ENCODE data around the gene GCK.

The GCK gene

DNA sequence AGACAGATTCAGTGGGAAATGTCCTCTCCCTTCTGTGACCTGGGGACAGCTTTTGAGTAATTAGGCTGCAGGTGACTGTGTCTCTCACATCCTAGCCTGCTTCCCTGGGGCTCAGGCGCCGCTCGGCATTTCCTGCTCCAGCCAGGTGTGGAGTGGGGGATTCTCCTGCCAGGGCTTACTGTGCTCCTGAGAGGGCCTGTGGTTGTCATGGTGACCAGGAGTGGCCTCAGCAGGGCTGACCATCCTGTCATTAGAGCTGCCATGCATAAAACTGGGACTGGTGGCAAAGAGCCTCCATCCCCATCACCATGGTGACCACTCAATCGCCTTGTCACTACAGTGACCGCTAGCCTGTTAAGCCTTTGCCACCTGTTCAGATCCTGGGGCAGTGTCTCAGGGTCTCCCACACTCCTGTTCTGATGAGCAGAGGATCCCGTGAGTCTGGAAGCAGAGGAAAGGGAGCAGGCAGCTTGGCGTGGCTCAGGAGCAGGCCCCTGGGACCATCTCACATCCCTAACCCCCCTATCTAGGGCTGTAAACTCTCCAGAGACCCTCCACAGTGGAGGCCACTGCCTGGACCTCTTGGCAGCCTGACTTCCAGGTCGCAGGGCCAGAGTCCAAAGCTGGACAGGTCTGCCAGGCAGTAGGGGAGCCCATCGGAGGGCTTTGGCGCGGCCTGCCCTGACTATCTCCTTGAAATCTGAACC lies at the start of gene GCK:
Gene GCK, minus strand, starts transcription at position 154 of the 707 bp plus-strand sequence. CDS start 486 bp downstream, outside the sequence.
- TF ChIP-seq, protein P1, sequence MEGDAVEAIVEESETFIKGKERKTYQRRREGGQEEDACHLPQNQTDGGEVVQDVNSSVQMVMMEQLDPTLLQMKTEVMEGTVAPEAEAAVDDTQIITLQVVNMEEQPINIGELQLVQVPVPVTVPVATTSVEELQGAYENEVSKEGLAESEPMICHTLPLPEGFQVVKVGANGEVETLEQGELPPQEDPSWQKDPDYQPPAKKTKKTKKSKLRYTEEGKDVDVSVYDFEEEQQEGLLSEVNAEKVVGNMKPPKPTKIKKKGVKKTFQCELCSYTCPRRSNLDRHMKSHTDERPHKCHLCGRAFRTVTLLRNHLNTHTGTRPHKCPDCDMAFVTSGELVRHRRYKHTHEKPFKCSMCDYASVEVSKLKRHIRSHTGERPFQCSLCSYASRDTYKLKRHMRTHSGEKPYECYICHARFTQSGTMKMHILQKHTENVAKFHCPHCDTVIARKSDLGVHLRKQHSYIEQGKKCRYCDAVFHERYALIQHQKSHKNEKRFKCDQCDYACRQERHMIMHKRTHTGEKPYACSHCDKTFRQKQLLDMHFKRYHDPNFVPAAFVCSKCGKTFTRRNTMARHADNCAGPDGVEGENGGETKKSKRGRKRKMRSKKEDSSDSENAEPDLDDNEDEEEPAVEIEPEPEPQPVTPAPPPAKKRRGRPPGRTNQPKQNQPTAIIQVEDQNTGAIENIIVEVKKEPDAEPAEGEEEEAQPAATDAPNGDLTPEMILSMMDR (IDR thresholded peaks at IDR 0.05; ENCODE audit: low read depth, low read length, missing control alignments), result no peak
- H3K27ac ChIP-seq, result no peak within 1 kb of the TSS
- H3K27me3 ChIP-seq (replicated peaks), result no peaks in the 10 kb centered on the region
- no peak within 1 kb of the TSS for H3K4me3 ChIP-seq (ENCODE audit: low read depth, low read length)
- no peaks in the 10 kb centered on the region for H3K36me3 ChIP-seq (replicated peaks)
- in situ Hi-C loops (cut with HindIII; ENCODE audit: low pct_ligation_motif_present, low sequenced_read_pairs), result no loop called here
- no peak for DNase-seq

DNA sequence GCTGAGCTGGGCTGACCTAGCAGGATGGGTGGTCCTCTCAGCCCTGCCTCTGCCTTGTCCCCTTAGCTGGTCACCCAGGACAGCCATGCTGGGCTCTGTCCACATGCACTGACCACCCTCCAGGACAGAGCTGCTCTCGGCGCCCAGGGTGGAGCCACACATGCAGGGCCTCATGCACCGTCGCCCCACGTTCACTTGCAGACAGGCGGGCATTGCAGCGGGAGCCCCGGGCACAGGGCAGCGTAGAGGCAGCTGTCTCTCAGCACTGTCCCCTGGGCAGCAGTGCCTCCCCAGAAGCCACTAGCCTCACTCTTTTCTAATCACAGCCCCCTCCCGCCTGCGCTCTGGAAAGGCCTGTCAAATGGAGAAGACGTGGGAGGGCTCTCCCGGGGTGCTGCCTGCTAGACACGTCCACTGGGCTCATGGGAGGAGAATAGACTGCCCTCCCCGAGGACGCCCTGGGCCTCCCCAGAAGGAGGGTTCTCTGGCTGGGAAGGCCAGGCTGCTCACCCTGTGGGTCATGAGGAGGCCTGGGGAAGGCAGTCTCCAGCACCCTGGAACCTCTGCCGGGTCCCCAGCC lies 49.0 kb upstream of the GCK start:
- TF ChIP-seq, protein P1 (IDR thresholded peaks at IDR 0.05; ENCODE audit: low read depth, low read length, missing control alignments), result no peak
- H3K4me3 ChIP-seq (ENCODE audit: low read depth, low read length), result no peak overlapping the region
- H3K36me3 ChIP-seq (replicated peaks), result no peaks in the 10 kb centered on the region
- DNase-seq, result no peak
- H3K27me3 ChIP-seq (replicated peaks), result no peaks in the 10 kb centered on the region
- in situ Hi-C loops (cut with HindIII; ENCODE audit: low pct_ligation_motif_present, low sequenced_read_pairs), result loop anchor here (25.0 kb wide), 1 partner anchor 249 kb away; the partner anchor contains the start of gene NUDCD3
- H3K27ac ChIP-seq, result no peak overlapping the region

DNA sequence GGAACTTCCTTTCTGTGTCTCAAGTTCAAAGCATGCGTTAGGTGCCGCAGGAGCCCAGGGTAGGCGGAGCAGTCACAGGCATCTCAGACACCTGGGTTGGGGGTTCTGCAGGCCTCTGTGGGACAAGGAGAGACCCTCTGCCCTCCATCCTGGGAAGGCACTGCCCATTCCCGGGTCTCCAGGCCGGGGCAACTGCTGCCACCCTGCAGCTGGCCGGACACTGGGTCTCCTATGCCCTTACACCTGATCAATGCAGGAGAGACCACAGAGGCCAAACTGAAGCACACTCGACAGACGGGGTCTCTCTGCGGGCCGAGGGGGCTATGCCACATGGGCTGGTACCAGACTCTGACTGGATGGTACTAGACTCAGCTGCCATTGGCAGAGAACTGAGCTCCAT lies 48.5 kb upstream of the GCK start:
- Histone ChIP-seq H3K27ac (no peak overlapping the region), H3K4me3 (ENCODE audit: low read depth, low read length) (no peak overlapping the region), H3K27me3 (replicated peaks) (no peaks in the 10 kb centered on the region), H3K36me3 (replicated peaks) (no peaks in the 10 kb centered on the region)
- TF ChIP-seq, protein P1 (IDR thresholded peaks at IDR 0.05; ENCODE audit: low read depth, low read length, missing control alignments), result no peak
- DNase-seq, result no peak
- in situ Hi-C loops (cut with HindIII; ENCODE audit: low pct_ligation_motif_present, low sequenced_read_pairs), result loop anchor here (25.0 kb wide), 1 partner anchor 250 kb away; the partner anchor contains the start of gene NUDCD3

DNA sequence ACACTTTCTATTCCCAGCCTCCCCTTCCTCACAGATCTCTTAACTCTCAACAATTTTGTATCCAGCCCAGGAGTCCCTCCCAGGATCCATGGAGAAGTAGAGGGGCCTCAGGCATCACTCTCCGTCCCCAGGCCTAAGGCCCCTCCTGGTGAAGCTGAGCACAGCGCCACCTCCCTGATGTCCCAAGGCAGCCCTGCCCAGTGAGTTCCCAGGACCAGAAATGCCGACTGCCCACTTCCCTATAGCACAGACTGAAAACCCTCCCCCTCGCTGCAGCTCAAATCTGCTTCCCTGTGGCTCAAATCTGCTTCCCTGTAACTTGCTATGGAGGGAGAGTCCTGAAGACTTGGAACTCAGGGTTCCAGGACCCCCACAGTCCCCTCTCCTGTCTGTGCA lies 47.1 kb upstream of the GCK start:
- Histone ChIP-seq H3K36me3 (replicated peaks) (no peaks in the 10 kb centered on the region), H3K27me3 (replicated peaks) (no peaks in the 10 kb centered on the region), H3K27ac (no peak overlapping the region), H3K4me3 (ENCODE audit: low read depth, low read length) (no peak overlapping the region)
- no peak for DNase-seq
- TF ChIP-seq, protein P1 (IDR thresholded peaks at IDR 0.05; ENCODE audit: low read depth, low read length, missing control alignments), result peak; percentile 27
- in situ Hi-C loops (cut with HindIII; ENCODE audit: low pct_ligation_motif_present, low sequenced_read_pairs), result loop anchor here (25.0 kb wide), 1 partner anchor 251 kb away; the partner anchor contains the start of gene NUDCD3

DNA sequence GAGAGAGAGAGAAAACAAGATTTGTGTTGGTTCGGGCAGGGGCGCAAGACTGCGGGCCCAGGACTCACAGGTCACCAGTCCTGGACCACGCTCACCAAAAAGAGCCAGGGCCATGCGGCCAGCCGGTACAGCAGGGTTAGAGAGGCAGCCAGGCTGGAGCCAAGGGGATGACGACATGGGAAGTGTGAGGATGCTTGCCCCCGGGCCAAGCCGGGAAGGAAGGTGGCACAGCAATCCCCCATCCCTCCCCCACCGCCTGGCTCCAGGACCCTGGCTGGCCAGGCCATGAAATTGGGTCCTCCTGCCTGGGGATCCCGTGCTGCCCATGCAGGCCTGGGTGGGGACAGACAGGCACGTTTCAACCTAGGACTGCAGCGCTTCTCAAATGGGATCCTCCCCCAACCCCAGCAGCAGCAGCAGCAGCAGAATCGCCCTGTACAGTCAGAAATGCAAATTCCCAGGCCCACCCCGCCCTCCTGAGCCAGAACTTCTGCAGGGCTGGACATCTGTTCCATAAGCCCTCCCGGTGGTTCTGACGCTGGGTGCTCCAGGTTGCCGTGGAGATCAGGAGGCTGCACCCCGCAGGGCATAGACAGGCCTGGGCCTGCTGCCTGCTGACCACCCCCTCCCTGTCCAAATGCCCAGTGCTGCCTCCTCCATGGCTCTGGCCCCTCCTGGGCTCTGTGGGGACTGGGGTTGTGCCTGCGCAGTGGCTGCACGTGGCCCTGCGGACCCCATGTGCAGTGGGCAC lies 46.5 kb upstream of the GCK start:
- in situ Hi-C loops (cut with HindIII; ENCODE audit: low pct_ligation_motif_present, low sequenced_read_pairs), result loop anchor here (25.0 kb wide), 1 partner anchor 252 kb away; the partner anchor contains the start of gene NUDCD3
- TF ChIP-seq, protein P1 (IDR thresholded peaks at IDR 0.05; ENCODE audit: low read depth, low read length, missing control alignments), result no peak
- no peak for DNase-seq
- no peak overlapping the region for H3K4me3 ChIP-seq (ENCODE audit: low read depth, low read length)
- H3K27ac ChIP-seq, result no peak overlapping the region
- H3K27me3 ChIP-seq (replicated peaks), result no peaks in the 10 kb centered on the region
- H3K36me3 ChIP-seq (replicated peaks), result no peaks in the 10 kb centered on the region

Data from brain microvascular endothelial cell (primary cell).